Measurements from ENCODE around the gene HORMAD2.

The HORMAD2 gene

GRCh38 chr22:30132290-30132996 is 52.2 kb downstream of the HORMAD2 start:
- no peak overlapping the region for H3K4me3 ChIP-seq (ENCODE audit: low read length)
- TF ChIP-seq CTCF (IDR thresholded peaks at IDR 0.05; ENCODE audit: insufficient read depth, low read depth, low read length, missing control alignments) = no peak
- no peak for DNase-seq (ENCODE audit: low read depth)

DNA sequence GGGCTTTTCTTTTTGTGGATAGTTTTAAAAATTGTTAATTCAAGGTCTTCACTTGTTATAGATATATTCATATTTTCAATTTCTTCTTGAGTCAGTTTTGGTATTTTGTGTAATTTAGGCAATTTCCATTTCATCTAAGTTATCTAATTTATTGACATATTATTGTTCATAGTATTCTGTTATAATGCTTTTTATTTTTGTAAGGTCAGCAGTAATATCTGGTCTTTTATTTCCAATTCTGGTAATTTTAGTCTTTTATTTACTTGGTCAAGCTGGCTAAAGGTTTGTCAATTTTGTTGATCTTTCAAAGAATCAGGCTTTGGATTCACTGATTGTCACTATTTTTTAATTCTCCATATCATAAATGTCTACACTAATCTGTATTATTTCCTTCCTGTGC is 60.1 kb downstream of the HORMAD2 start:
- H3K4me3 ChIP-seq (ENCODE audit: low read length) = no peak overlapping the region
- DNase-seq (ENCODE audit: low read depth) = no peak
- no peak for TF ChIP-seq CTCF (IDR thresholded peaks at IDR 0.05; ENCODE audit: insufficient read depth, low read depth, low read length, missing control alignments)

- TF ChIP-seq CTCF (IDR thresholded peaks at IDR 0.05; ENCODE audit: insufficient read depth, low read depth, low read length, missing control alignments) = no peak
- no peak overlapping the region for H3K4me3 ChIP-seq (ENCODE audit: low read length)
- no peak for DNase-seq (ENCODE audit: low read depth)
These were observed 63.0 kb downstream of the HORMAD2 start for GRCh38 chr22:30143265-30143664.

GRCh38 chr22:30144391-30144790 is 64.1 kb downstream of the HORMAD2 start:
- no peak overlapping the region for H3K4me3 ChIP-seq (ENCODE audit: low read length)
- DNase-seq (ENCODE audit: low read depth) = no peak
- TF ChIP-seq CTCF (IDR thresholded peaks at IDR 0.05; ENCODE audit: insufficient read depth, low read depth, low read length, missing control alignments) = no peak

- no peak for DNase-seq (ENCODE audit: low read depth)
- H3K4me3 ChIP-seq (ENCODE audit: low read length) = no peak overlapping the region
- TF ChIP-seq CTCF (IDR thresholded peaks at IDR 0.05; ENCODE audit: insufficient read depth, low read depth, low read length, missing control alignments) = no peak
These were observed 69.9 kb downstream of the HORMAD2 start for GRCh38 chr22:30150212-30150611.

DNA sequence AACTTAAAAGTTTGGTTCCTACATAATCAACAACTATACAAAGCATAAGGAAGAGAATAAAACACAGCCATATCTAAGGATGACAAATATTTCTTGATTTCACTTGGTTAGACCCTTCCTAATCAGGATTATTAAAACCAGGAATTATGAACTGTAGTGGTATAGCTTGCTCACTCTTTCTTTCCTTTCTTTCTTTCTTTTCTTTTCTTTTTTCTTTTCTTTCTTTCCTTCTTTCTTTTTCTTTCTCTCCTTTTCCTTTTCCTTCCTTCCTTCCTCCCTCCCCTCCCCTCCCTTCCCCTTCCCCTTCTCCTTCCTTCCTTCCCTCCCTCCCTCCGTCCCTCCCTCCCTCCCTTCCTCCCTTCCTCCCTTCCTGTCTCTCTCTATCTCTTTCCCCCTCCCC is 78.0 kb downstream of the HORMAD2 start:
- no peak for DNase-seq (ENCODE audit: low read depth)
- TF ChIP-seq CTCF (IDR thresholded peaks at IDR 0.05; ENCODE audit: insufficient read depth, low read depth, low read length, missing control alignments) = no peak
- no peak overlapping the region for H3K4me3 ChIP-seq (ENCODE audit: low read length)
